Measurements from ENCODE around the gene SLC6A19. TPM values are rescaled to one million over a fixed set of nuclear protein-coding genes. Genes with fewer than 3 reads are reported as not detected.
A peak's percentile ranks its signal among the peaks of the same experiment; 100 is the strongest.

The SLC6A19 gene
- total and polyA plus RNA-seq, 12 donors, result under 0.01 TPM; not detected in 11

GRCh38 chr5:1158647-1159340 is 42.6 kb upstream of the SLC6A19 start:
- Histone ChIP-seq H3K9me3 (replicated peaks in 1 of 3) (no peaks in the 10 kb centered on the region), H3K36me3 (replicated peaks in 1 of 2) (no peaks in the 10 kb centered on the region), H3K27ac (no peak overlapping the region), H3K4me1 (replicated peaks in 1 of 2) (peaks cover 0 to 14% of the 10 kb centered on the region in 2 donors), H3K4me3 (no peak overlapping the region), H3K27me3 (peaks cover 25% of the 10 kb centered on the region)
- WGBS, 4 donors, result 82 to 90% (median 87%) methylated on average over 13 to 20 of the region's 20 CpGs
- intact Hi-C loops (cut with DNase I), result no loop called here
- DNase-seq, result no peak
- TF ChIP-seq POLR2A (IDR thresholded peaks at IDR 0.05), result no peak
- TF ChIP-seq, protein P1, sequence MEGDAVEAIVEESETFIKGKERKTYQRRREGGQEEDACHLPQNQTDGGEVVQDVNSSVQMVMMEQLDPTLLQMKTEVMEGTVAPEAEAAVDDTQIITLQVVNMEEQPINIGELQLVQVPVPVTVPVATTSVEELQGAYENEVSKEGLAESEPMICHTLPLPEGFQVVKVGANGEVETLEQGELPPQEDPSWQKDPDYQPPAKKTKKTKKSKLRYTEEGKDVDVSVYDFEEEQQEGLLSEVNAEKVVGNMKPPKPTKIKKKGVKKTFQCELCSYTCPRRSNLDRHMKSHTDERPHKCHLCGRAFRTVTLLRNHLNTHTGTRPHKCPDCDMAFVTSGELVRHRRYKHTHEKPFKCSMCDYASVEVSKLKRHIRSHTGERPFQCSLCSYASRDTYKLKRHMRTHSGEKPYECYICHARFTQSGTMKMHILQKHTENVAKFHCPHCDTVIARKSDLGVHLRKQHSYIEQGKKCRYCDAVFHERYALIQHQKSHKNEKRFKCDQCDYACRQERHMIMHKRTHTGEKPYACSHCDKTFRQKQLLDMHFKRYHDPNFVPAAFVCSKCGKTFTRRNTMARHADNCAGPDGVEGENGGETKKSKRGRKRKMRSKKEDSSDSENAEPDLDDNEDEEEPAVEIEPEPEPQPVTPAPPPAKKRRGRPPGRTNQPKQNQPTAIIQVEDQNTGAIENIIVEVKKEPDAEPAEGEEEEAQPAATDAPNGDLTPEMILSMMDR (IDR thresholded peaks at IDR 0.05), result no peak

- Histone ChIP-seq H3K27me3 (peaks cover 25% of the 10 kb centered on the region), H3K4me1 (replicated peaks in 1 of 2) (peaks cover 0 to 14% of the 10 kb centered on the region in 2 donors), H3K4me3 (no peak overlapping the region), H3K36me3 (replicated peaks in 1 of 2) (no peaks in the 10 kb centered on the region), H3K27ac (no peak overlapping the region), H3K9me3 (replicated peaks in 1 of 3) (no peaks in the 10 kb centered on the region)
- 78 to 90% (median 88%) methylated on average over 11 of the region's 11 CpGs for WGBS, 4 donors
- TF ChIP-seq, protein P1 (IDR thresholded peaks at IDR 0.05), result no peak
- no peak for TF ChIP-seq POLR2A (IDR thresholded peaks at IDR 0.05)
- intact Hi-C loops (cut with DNase I), result no loop called here
- no peak for DNase-seq
These were observed 42.1 kb upstream of the SLC6A19 start for GRCh38 chr5:1159341-1159675.

- H3K9me3 ChIP-seq (replicated peaks in 1 of 3), result no peaks in the 10 kb centered on the region
- H3K4me1 ChIP-seq (replicated peaks in 1 of 2), result peaks cover 0 to 14% of the 10 kb centered on the region in 2 donors
- 83 to 90% (median 85%) methylated on average over 3 to 4 of the region's 4 CpGs for WGBS, 4 donors
- no peaks in the 10 kb centered on the region for H3K36me3 ChIP-seq (replicated peaks in 1 of 2)
- H3K27me3 ChIP-seq, result peaks cover 22% of the 10 kb centered on the region
- no peak overlapping the region for H3K4me3 ChIP-seq
- no peak for TF ChIP-seq POLR2A (IDR thresholded peaks at IDR 0.05)
- TF ChIP-seq, protein P1 (IDR thresholded peaks at IDR 0.05), result no peak
- intact Hi-C loops (cut with DNase I), result no loop called here
- DNase-seq, result no peak
- no peak overlapping the region for H3K27ac ChIP-seq
These were observed 41.5 kb upstream of the SLC6A19 start for GRCh38 chr5:1159774-1160406.

GRCh38 chr5:1161108-1161832 is 40.1 kb upstream of the SLC6A19 start:
- Histone ChIP-seq H3K9me3 (replicated peaks in 1 of 3) (no peaks in the 10 kb centered on the region), H3K27me3 (peaks cover 8% of the 10 kb centered on the region), H3K36me3 (replicated peaks in 1 of 2) (no peaks in the 10 kb centered on the region), H3K4me1 (replicated peaks in 1 of 2) (peaks cover 0 to 10% of the 10 kb centered on the region in 2 donors), H3K4me3 (no peak overlapping the region), H3K27ac (peak overlapping the region in 2 of 5 donors; percentile 42 to 88)
- WGBS, 4 donors, result 59 to 76% (median 71%) methylated on average over 11 to 23 of the region's 23 CpGs
- DNase-seq, result peak in 6 of 7 donors; percentile 63 to 84 (median 76)
- intact Hi-C loops (cut with DNase I), result no loop called here
- TF ChIP-seq POLR2A (IDR thresholded peaks at IDR 0.05), result no peak
- TF ChIP-seq, protein P1 (IDR thresholded peaks at IDR 0.05), result no peak

All from adrenal gland (tissue), 12 donors.